ENCODE measurements around the gene STRADB.

DNA sequence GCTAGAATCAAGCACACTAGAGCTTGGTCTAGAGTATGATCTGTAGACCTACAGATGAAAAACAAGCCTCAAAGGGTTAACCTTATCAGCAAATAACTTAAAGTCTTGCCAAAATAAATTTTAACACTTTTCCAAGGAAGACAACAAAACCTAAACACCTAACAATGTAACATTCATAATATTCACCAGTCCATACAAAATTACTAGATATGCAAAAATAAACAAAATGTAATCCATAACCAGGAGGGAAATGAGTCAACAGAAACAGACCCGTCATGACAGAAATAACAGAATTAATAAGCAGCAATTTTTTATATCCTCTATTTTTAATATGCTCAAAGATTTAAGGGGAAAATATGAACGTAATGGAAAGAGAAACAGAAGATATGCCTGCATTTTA, 36.4 kb upstream of the STRADB start:
- TF ChIP-seq, protein P1, sequence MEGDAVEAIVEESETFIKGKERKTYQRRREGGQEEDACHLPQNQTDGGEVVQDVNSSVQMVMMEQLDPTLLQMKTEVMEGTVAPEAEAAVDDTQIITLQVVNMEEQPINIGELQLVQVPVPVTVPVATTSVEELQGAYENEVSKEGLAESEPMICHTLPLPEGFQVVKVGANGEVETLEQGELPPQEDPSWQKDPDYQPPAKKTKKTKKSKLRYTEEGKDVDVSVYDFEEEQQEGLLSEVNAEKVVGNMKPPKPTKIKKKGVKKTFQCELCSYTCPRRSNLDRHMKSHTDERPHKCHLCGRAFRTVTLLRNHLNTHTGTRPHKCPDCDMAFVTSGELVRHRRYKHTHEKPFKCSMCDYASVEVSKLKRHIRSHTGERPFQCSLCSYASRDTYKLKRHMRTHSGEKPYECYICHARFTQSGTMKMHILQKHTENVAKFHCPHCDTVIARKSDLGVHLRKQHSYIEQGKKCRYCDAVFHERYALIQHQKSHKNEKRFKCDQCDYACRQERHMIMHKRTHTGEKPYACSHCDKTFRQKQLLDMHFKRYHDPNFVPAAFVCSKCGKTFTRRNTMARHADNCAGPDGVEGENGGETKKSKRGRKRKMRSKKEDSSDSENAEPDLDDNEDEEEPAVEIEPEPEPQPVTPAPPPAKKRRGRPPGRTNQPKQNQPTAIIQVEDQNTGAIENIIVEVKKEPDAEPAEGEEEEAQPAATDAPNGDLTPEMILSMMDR (conservative IDR thresholded peaks at IDR 0.05; ENCODE audit: low read depth in 2 of 2): no peak
- TF ChIP-seq STAT1 (IDR thresholded peaks at IDR 0.05; ENCODE audit: unreplicated experiment) (no peak), EZH2 (IDR thresholded peaks at IDR 0.05; ENCODE audit: low read depth, unreplicated experiment) (no peak), EZH2phosphoT487 (IDR thresholded peaks at IDR 0.05; ENCODE audit: unreplicated experiment) (no peak), CREB1 (CRISPR knock-in tag; IDR thresholded peaks at IDR 0.05; ENCODE audit: low read depth) (no peak), POLR2AphosphoS5 (IDR thresholded peaks at IDR 0.05; ENCODE audit: low read depth) (no peak), JUNB (IDR thresholded peaks at IDR 0.05; ENCODE audit: unreplicated experiment) (no peak), ZNF114 (CRISPR knock-in tag; IDR thresholded peaks at IDR 0.05) (no peak), ZNF331 (CRISPR knock-in tag; IDR thresholded peaks at IDR 0.05; ENCODE audit: low read depth) (no peak), NANOG (IDR thresholded peaks at IDR 0.05; ENCODE audit: borderline replicate concordance) (no peak)
- TF ChIP-seq, protein P2, sequence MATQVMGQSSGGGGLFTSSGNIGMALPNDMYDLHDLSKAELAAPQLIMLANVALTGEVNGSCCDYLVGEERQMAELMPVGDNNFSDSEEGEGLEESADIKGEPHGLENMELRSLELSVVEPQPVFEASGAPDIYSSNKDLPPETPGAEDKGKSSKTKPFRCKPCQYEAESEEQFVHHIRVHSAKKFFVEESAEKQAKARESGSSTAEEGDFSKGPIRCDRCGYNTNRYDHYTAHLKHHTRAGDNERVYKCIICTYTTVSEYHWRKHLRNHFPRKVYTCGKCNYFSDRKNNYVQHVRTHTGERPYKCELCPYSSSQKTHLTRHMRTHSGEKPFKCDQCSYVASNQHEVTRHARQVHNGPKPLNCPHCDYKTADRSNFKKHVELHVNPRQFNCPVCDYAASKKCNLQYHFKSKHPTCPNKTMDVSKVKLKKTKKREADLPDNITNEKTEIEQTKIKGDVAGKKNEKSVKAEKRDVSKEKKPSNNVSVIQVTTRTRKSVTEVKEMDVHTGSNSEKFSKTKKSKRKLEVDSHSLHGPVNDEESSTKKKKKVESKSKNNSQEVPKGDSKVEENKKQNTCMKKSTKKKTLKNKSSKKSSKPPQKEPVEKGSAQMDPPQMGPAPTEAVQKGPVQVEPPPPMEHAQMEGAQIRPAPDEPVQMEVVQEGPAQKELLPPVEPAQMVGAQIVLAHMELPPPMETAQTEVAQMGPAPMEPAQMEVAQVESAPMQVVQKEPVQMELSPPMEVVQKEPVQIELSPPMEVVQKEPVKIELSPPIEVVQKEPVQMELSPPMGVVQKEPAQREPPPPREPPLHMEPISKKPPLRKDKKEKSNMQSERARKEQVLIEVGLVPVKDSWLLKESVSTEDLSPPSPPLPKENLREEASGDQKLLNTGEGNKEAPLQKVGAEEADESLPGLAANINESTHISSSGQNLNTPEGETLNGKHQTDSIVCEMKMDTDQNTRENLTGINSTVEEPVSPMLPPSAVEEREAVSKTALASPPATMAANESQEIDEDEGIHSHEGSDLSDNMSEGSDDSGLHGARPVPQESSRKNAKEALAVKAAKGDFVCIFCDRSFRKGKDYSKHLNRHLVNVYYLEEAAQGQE (IDR thresholded peaks at IDR 0.05; ENCODE audit: unreplicated experiment): no peak
- TF ChIP-seq, protein P3, sequence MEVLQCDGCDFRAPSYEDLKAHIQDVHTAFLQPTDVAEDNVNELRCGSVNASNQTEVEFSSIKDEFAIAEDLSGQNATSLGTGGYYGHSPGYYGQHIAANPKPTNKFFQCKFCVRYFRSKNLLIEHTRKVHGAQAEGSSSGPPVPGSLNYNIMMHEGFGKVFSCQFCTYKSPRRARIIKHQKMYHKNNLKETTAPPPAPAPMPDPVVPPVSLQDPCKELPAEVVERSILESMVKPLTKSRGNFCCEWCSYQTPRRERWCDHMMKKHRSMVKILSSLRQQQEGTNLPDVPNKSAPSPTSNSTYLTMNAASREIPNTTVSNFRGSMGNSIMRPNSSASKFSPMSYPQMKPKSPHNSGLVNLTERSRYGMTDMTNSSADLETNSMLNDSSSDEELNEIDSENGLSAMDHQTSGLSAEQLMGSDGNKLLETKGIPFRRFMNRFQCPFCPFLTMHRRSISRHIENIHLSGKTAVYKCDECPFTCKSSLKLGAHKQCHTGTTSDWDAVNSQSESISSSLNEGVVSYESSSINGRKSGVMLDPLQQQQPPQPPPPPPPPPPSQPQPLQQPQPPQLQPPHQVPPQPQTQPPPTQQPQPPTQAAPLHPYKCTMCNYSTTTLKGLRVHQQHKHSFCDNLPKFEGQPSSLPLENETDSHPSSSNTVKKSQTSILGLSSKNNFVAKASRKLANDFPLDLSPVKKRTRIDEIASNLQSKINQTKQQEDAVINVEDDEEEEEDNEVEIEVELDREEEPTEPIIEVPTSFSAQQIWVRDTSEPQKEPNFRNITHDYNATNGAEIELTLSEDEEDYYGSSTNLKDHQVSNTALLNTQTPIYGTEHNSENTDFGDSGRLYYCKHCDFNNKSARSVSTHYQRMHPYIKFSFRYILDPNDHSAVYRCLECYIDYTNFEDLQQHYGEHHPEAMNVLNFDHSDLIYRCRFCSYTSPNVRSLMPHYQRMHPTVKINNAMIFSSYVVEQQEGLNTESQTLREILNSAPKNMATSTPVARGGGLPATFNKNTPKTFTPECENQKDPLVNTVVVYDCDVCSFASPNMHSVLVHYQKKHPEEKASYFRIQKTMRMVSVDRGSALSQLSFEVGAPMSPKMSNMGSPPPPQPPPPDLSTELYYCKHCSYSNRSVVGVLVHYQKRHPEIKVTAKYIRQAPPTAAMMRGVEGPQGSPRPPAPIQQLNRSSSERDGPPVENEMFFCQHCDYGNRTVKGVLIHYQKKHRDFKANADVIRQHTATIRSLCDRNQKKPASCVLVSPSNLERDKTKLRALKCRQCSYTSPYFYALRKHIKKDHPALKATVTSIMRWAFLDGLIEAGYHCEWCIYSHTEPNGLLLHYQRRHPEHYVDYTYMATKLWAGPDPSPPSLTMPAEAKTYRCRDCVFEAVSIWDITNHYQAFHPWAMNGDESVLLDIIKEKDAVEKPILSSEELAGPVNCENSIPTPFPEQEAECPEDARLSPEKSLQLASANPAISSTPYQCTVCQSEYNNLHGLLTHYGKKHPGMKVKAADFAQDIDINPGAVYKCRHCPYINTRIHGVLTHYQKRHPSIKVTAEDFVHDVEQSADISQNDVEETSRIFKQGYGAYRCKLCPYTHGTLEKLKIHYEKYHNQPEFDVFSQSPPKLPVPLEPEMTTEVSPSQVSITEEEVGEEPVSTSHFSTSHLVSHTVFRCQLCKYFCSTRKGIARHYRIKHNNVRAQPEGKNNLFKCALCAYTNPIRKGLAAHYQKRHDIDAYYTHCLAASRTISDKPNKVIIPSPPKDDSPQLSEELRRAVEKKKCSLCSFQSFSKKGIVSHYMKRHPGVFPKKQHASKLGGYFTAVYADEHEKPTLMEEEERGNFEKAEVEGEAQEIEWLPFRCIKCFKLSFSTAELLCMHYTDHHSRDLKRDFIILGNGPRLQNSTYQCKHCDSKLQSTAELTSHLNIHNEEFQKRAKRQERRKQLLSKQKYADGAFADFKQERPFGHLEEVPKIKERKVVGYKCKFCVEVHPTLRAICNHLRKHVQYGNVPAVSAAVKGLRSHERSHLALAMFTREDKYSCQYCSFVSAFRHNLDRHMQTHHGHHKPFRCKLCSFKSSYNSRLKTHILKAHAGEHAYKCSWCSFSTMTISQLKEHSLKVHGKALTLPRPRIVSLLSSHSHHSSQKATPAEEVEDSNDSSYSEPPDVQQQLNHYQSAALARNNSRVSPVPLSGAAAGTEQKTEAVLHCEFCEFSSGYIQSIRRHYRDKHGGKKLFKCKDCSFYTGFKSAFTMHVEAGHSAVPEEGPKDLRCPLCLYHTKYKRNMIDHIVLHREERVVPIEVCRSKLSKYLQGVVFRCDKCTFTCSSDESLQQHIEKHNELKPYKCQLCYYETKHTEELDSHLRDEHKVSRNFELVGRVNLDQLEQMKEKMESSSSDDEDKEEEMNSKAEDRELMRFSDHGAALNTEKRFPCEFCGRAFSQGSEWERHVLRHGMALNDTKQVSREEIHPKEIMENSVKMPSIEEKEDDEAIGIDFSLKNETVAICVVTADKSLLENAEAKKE (CRISPR knock-in tag; IDR thresholded peaks at IDR 0.05): no peak
- TF ChIP-seq, protein P4, sequence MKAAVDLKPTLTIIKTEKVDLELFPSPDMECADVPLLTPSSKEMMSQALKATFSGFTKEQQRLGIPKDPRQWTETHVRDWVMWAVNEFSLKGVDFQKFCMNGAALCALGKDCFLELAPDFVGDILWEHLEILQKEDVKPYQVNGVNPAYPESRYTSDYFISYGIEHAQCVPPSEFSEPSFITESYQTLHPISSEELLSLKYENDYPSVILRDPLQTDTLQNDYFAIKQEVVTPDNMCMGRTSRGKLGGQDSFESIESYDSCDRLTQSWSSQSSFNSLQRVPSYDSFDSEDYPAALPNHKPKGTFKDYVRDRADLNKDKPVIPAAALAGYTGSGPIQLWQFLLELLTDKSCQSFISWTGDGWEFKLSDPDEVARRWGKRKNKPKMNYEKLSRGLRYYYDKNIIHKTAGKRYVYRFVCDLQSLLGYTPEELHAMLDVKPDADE (IDR thresholded peaks at IDR 0.05): no peak
